ENCODE data around the gene ARHGAP15. TPM values are rescaled to one million over a fixed set of nuclear protein-coding genes. Genes with fewer than 3 reads are reported as not detected.

Gene ARHGAP15
- total and polyA plus RNA-seq, 9 donors: 1.5 to 10.0 (median 2.6) TPM

DNA sequence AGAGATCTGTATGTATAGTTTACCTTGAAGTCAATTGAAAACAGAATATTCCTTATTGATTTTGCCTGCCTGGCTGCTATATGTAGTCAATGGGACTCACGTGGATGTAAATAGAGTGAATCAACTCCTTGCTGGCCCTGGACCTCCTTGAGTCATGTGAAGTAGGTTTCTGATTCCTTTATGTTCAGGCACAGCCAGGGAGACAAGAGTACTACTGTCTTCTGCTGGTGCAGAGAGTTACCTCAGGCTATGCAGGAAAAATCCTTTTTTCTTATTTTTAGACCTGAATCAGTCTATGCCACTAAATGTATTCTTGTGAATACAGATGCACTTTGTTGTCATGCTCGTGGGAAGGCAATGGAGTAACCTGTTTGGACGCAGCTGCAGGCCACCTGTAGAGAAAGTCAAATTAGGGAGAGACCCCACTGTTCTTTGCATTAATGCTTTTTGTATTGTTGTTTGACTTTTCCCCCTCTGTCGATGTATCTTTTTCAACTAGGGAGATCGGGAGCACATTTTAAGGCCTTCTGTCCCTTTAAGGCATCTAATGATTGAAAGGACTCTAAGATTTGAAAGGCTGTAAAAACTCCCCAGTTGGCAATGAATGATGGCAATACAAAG is 473.9 kb downstream of the ARHGAP15 start:
- Histone ChIP-seq H3K27ac (no peak overlapping the region), H3K9me3 (no peaks in the 10 kb centered on the region), H3K4me1 (ENCODE audit: insufficient read depth) (peaks cover 5% of the 10 kb centered on the region), H3K4me3 (no peak overlapping the region), H3K36me3 (no peaks in the 10 kb centered on the region), H3K27me3 (no peaks in the 10 kb centered on the region)
- WGBS, 3 donors: 77 to 85% (median 83%) methylated on average over 5 of the region's 5 CpGs
- no peak for DNase-seq
- TF ChIP-seq EP300 (IDR thresholded peaks at IDR 0.05) (no peak), POLR2A (IDR thresholded peaks at IDR 0.05) (no peak)
- TF ChIP-seq, protein P1, sequence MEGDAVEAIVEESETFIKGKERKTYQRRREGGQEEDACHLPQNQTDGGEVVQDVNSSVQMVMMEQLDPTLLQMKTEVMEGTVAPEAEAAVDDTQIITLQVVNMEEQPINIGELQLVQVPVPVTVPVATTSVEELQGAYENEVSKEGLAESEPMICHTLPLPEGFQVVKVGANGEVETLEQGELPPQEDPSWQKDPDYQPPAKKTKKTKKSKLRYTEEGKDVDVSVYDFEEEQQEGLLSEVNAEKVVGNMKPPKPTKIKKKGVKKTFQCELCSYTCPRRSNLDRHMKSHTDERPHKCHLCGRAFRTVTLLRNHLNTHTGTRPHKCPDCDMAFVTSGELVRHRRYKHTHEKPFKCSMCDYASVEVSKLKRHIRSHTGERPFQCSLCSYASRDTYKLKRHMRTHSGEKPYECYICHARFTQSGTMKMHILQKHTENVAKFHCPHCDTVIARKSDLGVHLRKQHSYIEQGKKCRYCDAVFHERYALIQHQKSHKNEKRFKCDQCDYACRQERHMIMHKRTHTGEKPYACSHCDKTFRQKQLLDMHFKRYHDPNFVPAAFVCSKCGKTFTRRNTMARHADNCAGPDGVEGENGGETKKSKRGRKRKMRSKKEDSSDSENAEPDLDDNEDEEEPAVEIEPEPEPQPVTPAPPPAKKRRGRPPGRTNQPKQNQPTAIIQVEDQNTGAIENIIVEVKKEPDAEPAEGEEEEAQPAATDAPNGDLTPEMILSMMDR (IDR thresholded peaks at IDR 0.05): no peak
- intact Hi-C loops (cut with DNase I): no loop called here

DNA sequence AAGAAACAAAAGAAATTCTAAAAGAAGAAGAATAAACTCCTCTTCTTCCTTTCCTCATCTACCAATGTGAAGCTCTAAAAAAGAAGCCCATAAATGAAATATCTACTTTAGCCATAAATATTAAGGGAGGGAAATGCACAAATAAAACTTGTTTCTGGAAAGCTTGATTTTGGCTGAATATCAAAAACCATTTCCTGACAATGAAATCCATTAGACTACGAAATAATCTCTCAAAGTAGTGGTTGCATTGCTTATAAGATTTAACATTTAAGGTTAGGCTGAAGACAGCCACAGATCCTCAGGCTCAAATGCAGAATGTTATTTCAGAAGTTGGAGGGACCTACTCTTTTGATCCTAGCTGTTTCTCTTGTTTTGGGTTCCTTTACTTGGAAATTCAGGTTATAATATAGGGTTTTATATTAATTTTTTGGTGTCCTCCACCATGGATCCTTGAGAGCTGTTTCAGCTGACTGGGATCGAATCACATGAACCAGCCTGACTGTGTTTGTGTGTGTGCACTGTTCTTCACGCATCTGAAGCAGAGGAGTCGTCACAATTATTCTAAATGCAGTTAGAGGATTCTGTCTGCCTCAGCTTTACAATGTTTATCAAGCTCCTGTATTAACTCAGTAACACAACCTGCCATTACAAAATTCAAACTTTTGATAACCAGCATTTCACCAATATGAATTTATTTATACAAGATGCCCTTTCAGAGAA is 474.8 kb downstream of the ARHGAP15 start:
- no peaks in the 10 kb centered on the region for H3K9me3 ChIP-seq
- intact Hi-C loops (cut with DNase I): no loop called here
- H3K36me3 ChIP-seq: no peaks in the 10 kb centered on the region
- WGBS, 3 donors: 51 to 64% (median 61%) methylated on average over 4 of the region's 4 CpGs
- no peaks in the 10 kb centered on the region for H3K27me3 ChIP-seq
- H3K27ac ChIP-seq: no peak overlapping the region
- peaks cover 5% of the 10 kb centered on the region for H3K4me1 ChIP-seq (ENCODE audit: insufficient read depth)
- no peak overlapping the region for H3K4me3 ChIP-seq
- DNase-seq: no peak
- TF ChIP-seq, protein P1 (IDR thresholded peaks at IDR 0.05): no peak

GRCh38 chr2:143604566-143604959 is 475.3 kb downstream of the ARHGAP15 start:
- no peaks in the 10 kb centered on the region for H3K36me3 ChIP-seq
- H3K27me3 ChIP-seq: no peaks in the 10 kb centered on the region
- TF ChIP-seq EP300 (IDR thresholded peaks at IDR 0.05) (no peak), POLR2A (IDR thresholded peaks at IDR 0.05) (no peak)
- TF ChIP-seq, protein P1 (IDR thresholded peaks at IDR 0.05): no peak
- WGBS, 3 donors: 60 to 68% (median 64%) methylated on average over 5 of the region's 5 CpGs
- no peaks in the 10 kb centered on the region for H3K9me3 ChIP-seq
- no peak overlapping the region for H3K4me3 ChIP-seq
- no peak overlapping the region for H3K27ac ChIP-seq
- intact Hi-C loops (cut with DNase I): no loop called here
- H3K4me1 ChIP-seq (ENCODE audit: insufficient read depth): peaks cover 5% of the 10 kb centered on the region
- no peak for DNase-seq

- Histone ChIP-seq H3K27ac (no peak overlapping the region), H3K27me3 (no peaks in the 10 kb centered on the region), H3K4me3 (no peak overlapping the region), H3K36me3 (no peaks in the 10 kb centered on the region), H3K4me1 (ENCODE audit: insufficient read depth) (peaks cover 5% of the 10 kb centered on the region), H3K9me3 (no peaks in the 10 kb centered on the region)
- no peak for TF ChIP-seq EP300 (IDR thresholded peaks at IDR 0.05)
- TF ChIP-seq, protein P1 (IDR thresholded peaks at IDR 0.05): no peak
- no peak for TF ChIP-seq POLR2A (IDR thresholded peaks at IDR 0.05)
- 42 to 51% (median 46%) methylated on average over 5 of the region's 5 CpGs for WGBS, 3 donors
- intact Hi-C loops (cut with DNase I): no loop called here
- no peak for DNase-seq
These were observed 478.2 kb downstream of the ARHGAP15 start for GRCh38 chr2:143607231-143608062.
